ENCODE measurements around the gene AHNAK. TPM values are rescaled to one million over a fixed set of nuclear protein-coding genes. Genes with fewer than 3 reads are reported as not detected.
A peak's percentile ranks its signal among the peaks of the same experiment; 100 is the strongest.

AHNAK gene
- total and polyA plus RNA-seq, 2 of the 8 experiments (the other 6 are each of a cell fraction or from before 2014, with no cell fraction given), result 2.0 to 5.8 TPM

- no peak overlapping the region for H3K27ac ChIP-seq (ENCODE audit: low read depth, low read length)
- ChIA-PET POLR2A (ENCODE audit: partially characterized antibody) (interaction anchor here (0.6 to 20.7 kb wide), 9 partner anchors 2 to 270 kb away, joined by 3 to 336 read pairs (median 4); partner anchors contain the start of genes C11orf98, CSKMT and EEF1G), CTCF (ENCODE audit: partially characterized antibody) (interaction anchor here (2.9 to 3.0 kb wide), 2 partner anchors 24 to 143 kb away, joined by 13 to 17 read pairs; no protein-coding TSS in a partner anchor)
- H4K5ac ChIP-seq (ENCODE audit: insufficient read length, low read depth, low read length), result no peak overlapping the region
- no peak overlapping the region for H2BK20ac ChIP-seq (ENCODE audit: low read length)
- no peak overlapping the region for H3K18ac ChIP-seq (ENCODE audit: extremely low read depth, low read length)
- no peak overlapping the region for H3K56ac ChIP-seq (replicated peaks; ENCODE audit: insufficient read length, low read depth, low read length)
- DNase-seq (ENCODE audit: low read depth in 1 of 2, low spot score in 2 of 2) (no peak), FAIRE-seq (no peak)
- no peak overlapping the region for H2BK12ac ChIP-seq (ENCODE audit: low read depth, low read length)
- H4K20me1 ChIP-seq (replicated peaks in 1 of 2; ENCODE audit: control insufficient read depth in 1 of 2, insufficient read depth in 2 of 2, low read length in 2 of 2), result peaks cover 18 to 41% of the 10 kb centered on the region in 2 experiments
- 0 out of 7 replicates have a peak overlapping the region, but pooled peaks of 1 of the 4 experiments have one; percentile 13 for H3K9ac ChIP-seq (replicated peaks in 1 of 4; ENCODE audit: extremely low read depth in 1 of 4, low read depth in 3 of 4, low read length in 3 of 4)
- no peaks in the 10 kb centered on the region; the same call in 1 of the 2 replicates for H3K23me2 ChIP-seq (ENCODE audit: low read depth, low read length)
- no peak overlapping the region for H4K91ac ChIP-seq (replicated peaks; ENCODE audit: insufficient read length, low read length)
- 92% methylated on average over 8 of the region's 8 CpGs; no CpG with 5 or more reads in 1 of the 2 experiments for WGBS, 2 experiments (ENCODE audit: extremely low coverage in 1 of 2, insufficient coverage in 1 of 2, insufficient read length in 1 of 2, insufficient replicate concordance in 2 of 2, low coverage in 1 of 2, low lambda C conversion rate in 2 of 2, missing lambda C conversion rate in 1 of 2)
- H3K79me1 ChIP-seq (ENCODE audit: low read depth, low read length), result no peaks in the 10 kb centered on the region; the same call in 1 of the 2 replicates
- peaks cover 50 to 93% (median 74%) of the 10 kb centered on the region in 4 experiments for H3K36me3 ChIP-seq (ENCODE audit: control insufficient read depth in 2 of 4, insufficient read depth in 4 of 4, low read length in 3 of 4)
- H3K4me1 ChIP-seq (replicated peaks in 1 of 4; ENCODE audit: control insufficient read depth in 3 of 4, insufficient read depth in 4 of 4, low read length in 3 of 4), result peaks cover 2 to 6% (median 2%) of the 10 kb centered on the region in 4 experiments; a peak in 3 of 7 replicates
- H2AFZ ChIP-seq (ENCODE audit: low read length), result no peak overlapping the region
- H3K9me3 ChIP-seq (ENCODE audit: insufficient read depth in 2 of 2, low read depth in 1 of 2, low read length in 1 of 2), result no peaks in the 10 kb centered on the region
- H3K4me3 ChIP-seq (ENCODE audit: extremely low read depth in 1 of 4, insufficient read depth in 2 of 4, low read depth in 3 of 4, low read length in 4 of 4), result no peak overlapping the region
- no peak overlapping the region for H4K8ac ChIP-seq (ENCODE audit: extremely low read depth, insufficient read depth, low read length)
- peaks cover 0 to 61% of the 10 kb centered on the region in 2 experiments; a peak in 3 of 4 replicates for H3K79me2 ChIP-seq (ENCODE audit: control insufficient read depth in 1 of 2, insufficient read depth in 2 of 2, low read length in 2 of 2)
- H3K23ac ChIP-seq (ENCODE audit: insufficient read length), result no peak overlapping the region
- H3K14ac ChIP-seq (ENCODE audit: insufficient read length), result no peak overlapping the region
- no peak overlapping the region for H3K4ac ChIP-seq (replicated peaks; ENCODE audit: insufficient read length, low read depth, low read length)
- H3K4me2 ChIP-seq (ENCODE audit: insufficient read depth in 1 of 2, low read depth in 2 of 2, low read length in 2 of 2), result no peak overlapping the region
- H2BK5ac ChIP-seq (ENCODE audit: low read depth, low read length), result no peak overlapping the region
- no peak for TF ChIP-seq USF2 (IDR thresholded peaks at IDR 0.05; ENCODE audit: low read length)
- TF ChIP-seq EZH2 (IDR thresholded peaks at IDR 0.05; ENCODE audit: low read depth, low read length, severe bottlenecking), result no peak
- TF ChIP-seq CBX5 (IDR thresholded peaks at IDR 0.05; ENCODE audit: low read depth, low read length), result no peak
- no peak overlapping the region for H2BK120ac ChIP-seq (replicated peaks; ENCODE audit: low read depth, low read length)
- H3K27me3 ChIP-seq (replicated peaks in 1 of 4; ENCODE audit: control insufficient read depth in 3 of 4, extremely low read depth in 1 of 4, insufficient read depth in 3 of 4, low read length in 3 of 4), result no peaks in the 10 kb centered on the region
- H2AK5ac ChIP-seq (ENCODE audit: low read depth, low read length), result no peak overlapping the region
- no peak overlapping the region for H2BK15ac ChIP-seq (ENCODE audit: low read length)
Measured at GRCh38 chr11:62567018-62567633, 20.5 kb upstream of the AHNAK start.
